LHCN-M2 (cell line): ENCODE measurements around the gene CDH13. TPM values are rescaled to one million over a fixed set of nuclear protein-coding genes. Genes with fewer than 3 reads are reported as not detected.

Source experiments
- DNase-seq: peaks from one replicate; pipeline ENCODE4 v3.0.0-alpha.2; 2012; ENCODE audit warnings: low read depth
- total RNA-seq: library from RNA; depleted of rRNA; stranded (reverse); fragments of >200 nt; gene quantifications from 2 replicates; pipeline ENCODE4 v1.2.3, GENCODE V29; 2014

The CDH13 gene
- total RNA-seq, 1 experiment from 2014 or later: 140 TPM

DNA sequence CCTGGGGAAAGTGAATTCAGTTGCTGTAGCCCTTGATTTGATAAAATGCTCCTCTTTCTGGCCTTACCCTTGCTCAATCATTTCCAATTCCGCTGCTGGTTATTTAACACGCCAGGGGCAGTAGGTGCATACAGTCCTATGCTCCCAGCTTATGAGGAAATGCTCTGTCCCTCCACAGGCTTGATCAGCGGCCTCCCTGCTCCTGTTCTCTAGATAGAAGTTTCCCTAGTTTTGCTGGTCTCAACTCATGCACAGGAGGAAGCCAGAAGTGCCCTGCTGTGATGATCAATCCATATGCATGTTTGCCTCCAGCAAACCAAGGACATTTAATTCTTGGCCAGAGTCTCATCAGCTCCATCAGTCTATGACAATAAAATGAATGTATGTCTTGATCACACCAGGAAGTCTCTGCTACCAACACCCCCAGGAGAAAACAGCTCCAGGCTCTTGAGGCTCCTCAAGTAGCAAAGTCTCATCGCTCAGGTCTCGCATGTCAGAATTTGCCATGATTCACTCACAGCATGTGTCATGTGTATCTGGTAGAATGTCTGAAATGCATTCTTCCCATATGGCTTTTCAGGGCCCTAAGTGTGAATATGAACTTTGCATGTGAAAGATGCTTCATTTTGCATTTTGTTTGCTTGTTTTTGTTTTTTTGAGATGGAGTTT, 208.9 kb downstream of the CDH13 start:
- DNase-seq: no peak

DNA sequence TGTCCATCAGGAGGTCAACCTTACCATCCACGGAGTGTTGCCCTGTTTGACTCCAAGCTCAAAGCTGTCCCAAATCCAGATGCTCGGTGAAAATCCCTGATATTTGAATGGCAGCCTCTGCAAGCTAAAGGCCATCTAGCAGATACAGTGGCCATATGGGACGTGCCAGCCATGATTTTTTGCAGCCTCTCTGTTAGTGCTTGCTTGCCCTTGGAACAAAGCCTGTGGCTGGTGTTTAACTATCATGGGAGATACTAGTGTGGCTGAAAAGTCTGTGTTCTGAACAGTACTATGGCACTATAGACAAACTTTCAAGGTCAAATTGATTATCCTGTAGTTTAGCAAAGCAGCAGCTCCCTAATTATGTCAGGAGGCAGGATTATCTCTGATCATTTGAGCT, 214.3 kb downstream of the CDH13 start:
- no peak for DNase-seq

DNA sequence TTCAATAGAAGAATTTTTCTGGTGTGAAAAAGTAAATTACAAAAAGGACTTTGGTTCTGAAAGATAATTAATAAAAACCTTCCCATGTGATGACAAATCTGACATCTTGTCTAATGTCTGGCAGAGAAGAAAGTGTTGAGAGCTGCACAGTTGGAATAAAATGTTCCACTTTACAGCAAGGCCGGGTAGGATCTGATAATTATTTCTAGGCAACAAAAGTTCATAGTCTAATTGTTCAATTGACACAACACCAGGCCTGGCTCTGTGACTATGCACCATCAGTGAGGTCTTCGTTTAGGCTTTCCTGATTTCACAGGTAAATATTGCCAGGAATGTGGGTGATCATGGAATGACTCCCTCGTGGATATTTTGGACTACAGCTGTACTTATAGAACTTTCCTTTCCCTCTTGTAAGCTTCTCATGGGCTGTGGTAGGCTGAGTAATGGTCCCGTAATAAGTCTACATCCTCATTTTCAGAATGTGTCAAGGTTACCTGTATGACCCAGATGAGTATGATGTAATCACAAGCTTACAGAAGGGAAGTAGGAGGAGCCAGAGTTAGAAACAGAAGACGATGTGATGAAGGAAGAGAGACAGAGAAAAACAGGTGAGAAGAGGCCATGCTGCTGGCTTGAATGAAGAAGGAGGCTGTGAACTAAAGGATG, 217.0 kb downstream of the CDH13 start:
- DNase-seq: no peak

DNA sequence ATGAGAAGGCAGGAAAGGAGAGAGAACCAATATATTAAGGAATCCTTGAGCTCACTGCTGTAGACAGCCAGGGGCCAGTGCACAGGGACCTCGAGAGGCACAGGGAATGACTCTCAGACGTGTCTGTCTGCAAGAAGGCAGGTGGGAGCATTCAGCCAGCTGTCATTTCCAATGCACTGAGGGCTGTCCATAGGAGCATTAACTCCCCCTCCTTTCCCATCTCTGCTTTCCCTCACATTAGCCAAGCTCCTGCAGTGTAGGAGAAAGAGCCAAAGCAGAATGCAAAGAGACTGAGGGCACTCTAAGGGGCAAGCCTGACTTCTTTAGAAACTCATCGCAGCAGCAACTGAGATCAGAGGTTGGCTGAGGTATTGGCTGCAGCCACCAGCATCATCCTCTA, 218.3 kb downstream of the CDH13 start:
- no peak for DNase-seq

DNA sequence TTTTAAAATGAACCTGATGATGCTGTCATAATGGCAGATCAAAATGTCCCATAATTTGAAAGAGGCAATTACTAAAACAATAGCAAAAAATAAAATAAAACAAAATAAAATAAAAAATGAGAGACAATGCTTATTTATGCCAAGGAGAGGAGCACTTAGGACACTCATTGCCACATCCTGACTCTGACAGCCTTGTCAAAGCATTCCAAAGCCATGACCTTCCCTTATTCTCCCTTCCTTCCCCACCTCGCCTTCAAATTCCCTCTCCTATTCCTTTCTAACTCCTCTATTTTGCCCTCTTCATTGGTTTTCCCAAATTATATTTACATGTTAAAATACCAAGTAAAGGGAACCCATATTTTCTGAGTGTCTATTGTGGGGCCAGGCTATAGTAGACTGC, 220.0 kb downstream of the CDH13 start:
- DNase-seq: peak; percentile 19

DNA sequence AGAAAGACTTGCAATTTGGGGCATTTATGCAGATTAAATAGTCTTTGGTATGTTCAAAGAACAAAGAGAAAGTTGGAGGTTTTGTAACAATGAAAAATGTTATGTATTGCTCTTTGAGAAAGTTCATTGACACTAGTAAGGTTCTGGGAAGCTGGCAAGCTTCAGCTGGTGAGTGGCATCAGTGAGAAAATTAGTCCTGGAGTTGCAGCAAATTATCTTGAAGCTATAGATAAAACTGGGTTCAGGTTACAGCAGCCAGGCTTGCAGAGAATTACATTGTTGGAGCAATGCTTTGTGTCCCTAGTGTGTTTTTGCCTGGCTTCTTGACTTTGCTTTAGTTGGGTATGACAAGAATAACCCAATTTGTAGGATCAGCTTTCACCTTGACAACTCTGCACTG, 221.2 kb downstream of the CDH13 start:
- no peak for DNase-seq

DNA sequence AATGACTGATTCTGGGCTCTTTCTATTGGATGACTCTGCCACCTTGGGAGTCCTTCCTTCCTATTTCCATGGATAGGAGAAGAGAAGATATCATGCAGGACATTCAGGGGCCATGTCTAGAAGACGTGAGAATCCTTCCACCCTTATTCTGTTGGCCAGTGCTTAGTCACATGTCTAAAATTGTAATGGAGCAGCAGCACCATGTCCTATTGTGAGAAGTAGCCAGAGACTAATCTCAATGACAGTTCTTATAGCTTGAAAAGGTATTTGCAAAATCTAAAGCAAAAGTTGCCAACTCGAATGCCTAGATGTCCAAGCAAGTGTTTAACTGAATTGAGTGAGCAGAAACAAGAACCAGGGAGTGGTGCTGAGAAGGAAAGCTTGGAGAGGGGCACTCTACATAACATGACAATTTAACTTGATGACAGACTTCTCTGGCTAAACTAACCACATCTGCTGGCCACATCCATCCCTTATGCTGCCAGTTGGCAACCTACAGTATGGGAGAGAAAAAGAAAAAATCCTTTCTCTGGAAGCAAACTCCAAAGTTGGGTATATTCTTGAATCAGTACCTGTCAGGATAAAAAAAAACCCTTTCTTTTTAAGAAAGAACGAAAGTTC, 225.7 kb downstream of the CDH13 start:
- no peak for DNase-seq

DNA sequence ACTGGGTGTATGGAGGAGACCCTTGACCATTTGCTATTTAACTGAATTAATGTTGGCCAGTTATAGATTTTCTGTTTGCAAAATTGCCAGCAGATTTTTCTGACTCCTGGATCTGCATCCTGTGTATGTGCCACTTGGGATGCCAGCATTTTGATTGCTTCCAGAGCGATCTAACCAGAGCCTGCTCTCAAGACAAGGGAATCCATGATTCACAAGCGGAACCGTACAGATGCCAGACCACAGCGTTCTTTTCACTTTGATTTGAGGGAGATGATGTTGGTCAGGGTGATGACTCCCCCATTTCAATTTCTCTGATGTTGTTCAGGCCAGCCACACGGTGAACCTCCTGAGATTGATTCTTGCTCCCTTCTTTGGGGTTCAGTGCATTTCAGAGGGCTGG, 228.7 kb downstream of the CDH13 start:
- DNase-seq: no peak

DNA sequence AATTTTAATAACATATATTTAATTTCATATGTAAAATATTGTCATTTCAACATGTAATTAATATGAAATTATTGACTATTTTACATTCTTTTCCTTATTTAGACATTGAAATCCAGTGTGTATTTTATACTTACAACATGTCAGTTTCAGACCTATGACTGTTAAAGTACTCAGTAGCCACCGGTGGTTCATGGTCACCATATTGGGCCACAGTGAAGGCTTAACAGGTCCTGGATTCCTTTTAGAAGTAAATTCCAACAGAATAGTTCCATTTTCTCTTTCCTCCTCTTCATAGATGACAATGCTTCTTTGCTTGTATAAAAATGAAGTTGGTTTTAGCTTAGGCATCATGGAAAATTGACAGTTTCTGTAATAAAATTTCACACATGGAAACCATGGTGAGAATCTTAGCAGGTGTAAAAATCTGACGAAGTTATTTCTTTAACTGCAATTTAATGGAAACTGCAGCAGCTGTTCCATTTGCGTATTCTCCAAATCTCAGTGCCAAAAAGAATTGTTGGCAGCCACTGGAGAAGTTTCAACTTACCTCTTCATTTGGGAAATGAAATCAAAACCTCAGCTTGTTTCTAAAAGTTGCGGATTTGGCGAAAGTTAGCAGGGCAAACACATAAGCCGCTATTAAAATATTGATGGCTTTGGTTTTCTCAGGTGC, 231.1 kb downstream of the CDH13 start:
- no peak for DNase-seq

DNA sequence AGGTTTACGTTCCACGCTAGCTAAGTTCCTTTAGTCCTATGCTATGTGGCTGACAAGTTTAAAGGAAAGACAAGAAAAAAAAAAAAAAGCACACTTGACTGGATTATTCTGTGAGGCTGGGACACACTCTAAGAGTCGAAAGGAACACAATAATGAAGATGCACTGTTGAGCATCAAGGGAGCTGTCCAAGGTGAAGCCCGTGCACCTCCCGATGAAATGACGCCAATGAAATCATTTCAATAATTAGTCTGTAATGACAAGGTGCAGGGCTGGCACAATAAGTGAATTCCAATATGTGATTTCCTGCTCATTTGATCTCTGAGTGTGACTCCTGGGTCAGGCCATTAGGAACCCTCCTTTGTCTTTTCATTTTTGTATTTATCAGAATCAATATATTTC, 232.9 kb downstream of the CDH13 start:
- no peak for DNase-seq

DNA sequence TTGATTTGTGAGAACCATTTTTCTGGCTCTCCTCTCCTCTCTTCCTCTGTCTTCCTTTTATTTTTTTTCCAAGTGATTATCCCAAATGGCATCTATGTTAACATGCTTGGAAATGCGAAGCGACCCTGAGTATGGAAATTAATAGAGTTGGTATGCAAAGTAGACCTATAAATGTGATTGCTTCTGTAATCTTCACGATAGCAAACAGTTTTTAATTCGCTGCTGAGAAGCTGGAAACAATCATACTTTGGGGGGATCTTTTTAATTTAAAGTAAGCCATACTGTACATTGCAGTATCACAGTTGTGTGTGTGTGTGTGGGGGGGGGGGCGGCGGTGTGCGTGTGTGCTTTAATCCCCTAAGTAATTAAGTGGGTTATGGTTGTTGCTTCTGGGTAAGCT, 233.3 kb downstream of the CDH13 start:
- DNase-seq: no peak

DNA sequence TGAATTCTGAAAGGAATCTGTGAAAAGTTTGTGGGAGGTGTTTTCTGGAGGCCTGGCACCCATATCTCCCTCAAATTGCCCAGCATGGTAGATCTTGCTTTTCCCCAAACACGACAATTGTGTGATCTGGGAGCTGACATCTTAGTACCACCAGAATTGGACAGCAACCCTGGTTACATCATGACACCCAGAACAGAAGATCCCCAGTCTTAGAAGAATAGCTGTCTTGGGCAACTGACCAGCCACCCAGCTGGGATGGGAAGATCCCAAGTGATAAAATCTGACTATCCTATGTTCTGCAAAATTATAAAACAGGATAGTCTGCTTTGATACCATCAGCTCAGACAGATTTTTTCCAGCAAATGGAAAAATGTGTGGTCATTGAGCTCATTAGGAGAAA, 235.3 kb downstream of the CDH13 start:
- no peak for DNase-seq

DNA sequence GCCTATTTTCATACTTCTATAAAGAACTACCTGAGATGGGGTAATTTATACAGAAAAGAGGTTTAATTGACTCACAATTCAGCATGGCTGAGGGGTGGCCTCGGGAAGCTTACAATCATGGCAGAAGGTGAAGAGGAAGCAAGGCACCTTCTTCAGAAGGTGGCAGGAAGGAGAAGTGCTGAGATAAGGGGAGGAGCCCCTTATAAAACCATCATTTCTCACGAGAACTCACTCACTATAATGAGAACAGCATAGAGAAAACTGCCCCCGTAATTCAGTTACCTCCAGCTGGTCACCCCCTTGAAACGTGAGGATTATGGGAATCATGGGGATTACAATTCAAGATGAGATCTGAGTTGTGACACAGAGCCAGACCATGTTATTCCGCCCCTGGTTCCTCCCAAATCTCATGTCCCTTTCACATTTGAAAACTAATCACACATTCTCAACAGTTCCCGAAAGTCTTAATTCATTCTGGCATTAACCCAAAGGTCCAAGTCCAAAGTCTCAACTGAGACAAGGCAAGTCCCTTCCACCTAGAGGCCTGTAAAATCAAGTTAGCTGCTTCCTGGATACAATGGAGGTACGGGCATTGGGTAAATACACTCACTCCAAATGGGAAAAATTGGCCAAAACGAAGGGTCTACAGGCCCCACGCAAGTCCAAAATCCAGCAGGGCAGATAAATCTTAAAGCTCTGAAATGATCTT, 237.7 kb downstream of the CDH13 start:
- DNase-seq: no peak

DNA sequence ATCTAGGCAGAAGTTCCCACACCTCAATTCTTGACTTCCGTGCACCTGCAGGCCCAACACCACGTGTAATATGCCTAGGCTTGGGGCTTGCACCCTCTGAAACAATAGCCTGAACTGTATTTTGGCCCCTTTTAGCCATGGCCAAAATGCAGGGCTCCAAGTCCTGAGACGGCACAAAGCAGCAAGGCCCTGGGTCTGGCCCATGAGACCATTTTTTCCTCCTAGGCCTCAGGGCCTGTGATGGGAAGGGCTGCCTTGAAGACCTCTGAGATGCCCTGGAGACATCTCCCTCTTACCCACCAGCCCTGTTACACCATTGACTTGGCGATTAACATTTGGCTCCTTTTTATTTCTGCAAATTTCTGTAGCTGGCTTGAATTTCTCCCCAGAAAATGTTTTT, 238.6 kb downstream of the CDH13 start:
- no peak for DNase-seq

DNA sequence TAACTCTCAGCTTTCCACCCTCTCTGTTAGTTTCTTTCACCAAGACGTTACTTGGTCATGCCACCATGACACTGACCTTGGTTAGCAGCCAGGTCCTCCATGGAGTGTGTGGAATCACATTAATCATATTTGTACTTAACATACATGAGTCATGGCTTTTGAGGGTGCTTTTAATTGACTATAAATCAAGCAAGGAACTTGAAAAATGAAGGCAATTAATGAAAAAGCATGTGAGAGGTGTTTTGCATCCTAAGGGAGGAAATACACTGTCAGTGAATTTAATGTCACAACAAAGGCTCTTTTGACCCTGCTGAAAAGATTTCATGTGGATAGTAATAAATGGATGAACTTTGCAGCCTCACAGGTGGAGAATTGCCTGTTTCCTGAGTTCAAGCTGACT, 240.7 kb downstream of the CDH13 start:
- peak; percentile 20 for DNase-seq

DNA sequence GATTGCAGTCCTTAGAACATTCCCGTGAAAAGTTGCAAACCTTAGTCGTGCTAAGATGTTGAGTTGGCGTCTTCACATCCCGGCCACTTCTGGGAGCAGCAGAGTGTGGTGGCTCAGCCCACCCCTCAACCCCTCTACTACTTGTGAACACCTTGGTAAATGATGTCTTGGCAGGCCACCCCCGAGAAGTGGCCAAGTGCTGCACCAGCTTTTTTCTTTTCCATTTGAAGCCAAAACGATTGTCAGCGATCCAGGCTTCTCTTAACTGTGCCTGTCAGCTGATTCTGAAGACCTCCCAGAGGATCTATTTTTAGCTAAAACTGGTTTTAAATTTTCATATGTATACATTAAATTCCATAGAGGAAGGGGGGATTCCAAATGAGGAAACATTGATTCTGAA, 247.5 kb downstream of the CDH13 start:
- DNase-seq: no peak

DNA sequence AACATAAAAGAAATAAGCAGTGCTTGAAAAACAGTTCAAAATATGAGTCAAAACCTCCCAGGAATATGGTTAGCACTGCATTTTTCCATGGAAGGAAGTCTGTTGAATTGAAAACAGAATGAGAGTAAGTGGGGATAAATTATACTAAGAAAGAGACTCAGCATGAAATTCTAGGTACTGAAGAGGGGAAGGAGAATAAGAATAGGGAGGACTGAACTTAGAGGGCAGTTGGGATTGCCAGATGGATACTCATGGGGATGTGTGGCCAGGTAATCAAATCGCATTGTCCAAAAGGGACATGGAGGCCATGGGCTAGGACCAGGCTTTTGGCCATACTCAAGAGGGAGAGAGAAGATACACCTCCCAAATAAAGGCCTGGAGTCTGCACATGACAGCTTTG, 247.9 kb downstream of the CDH13 start:
- no peak for DNase-seq

DNA sequence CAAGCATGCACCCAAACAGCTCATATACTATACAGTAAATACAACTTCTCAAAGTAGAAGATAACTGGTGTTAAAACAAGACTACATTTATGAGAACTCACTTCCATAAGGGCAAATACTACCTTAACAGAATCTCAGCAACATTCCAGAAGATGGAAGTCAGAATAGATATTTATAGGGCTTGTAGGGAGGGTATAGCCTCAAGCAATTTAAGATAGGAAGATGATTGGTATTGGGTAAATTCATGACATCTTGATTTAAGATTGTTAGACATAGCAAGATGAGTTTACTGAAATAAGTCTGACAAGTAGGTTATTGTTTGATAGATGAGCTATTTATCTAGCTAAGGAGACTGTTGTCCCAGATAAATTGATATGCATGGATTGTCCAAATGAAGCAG, 250.2 kb downstream of the CDH13 start:
- DNase-seq: no peak

DNA sequence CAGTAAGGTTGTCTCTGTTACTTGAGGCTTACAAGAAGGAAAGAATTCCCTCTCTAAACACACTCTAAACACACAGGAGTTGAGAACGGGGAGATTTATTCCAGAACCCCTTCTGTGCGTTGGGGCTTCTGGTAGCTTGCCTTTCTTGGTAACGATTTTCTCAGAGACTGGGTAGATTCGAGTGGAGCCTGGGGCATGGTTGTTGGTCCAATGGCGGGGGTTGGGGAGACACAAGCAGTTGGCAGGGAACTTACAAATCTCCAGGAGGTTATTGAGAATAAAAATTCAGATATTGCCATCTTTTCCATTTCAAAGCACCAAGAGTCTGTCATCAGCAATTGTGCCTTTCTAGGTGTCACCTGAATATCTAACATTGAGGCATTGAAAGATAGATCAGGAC, 251.7 kb downstream of the CDH13 start:
- no peak for DNase-seq

DNA sequence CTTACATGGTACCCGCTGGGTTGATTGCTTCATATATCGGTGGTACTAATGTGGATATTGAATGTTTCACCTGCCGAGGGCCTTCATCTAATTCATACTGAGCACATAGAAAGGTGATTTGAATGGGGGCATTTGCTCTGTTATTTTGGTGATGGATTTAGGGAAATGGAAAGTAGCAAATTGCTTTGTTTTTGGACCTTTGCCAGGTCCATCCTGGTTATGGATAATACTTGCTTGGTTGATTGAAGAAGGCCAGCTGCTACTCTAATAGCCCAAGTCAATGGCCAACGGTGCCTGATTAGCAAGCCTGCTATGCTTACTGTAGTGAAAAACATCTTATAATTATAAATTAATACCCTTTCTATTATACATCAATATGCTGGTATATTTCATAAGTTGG, 253.6 kb downstream of the CDH13 start:
- DNase-seq: peak; percentile 18

DNA sequence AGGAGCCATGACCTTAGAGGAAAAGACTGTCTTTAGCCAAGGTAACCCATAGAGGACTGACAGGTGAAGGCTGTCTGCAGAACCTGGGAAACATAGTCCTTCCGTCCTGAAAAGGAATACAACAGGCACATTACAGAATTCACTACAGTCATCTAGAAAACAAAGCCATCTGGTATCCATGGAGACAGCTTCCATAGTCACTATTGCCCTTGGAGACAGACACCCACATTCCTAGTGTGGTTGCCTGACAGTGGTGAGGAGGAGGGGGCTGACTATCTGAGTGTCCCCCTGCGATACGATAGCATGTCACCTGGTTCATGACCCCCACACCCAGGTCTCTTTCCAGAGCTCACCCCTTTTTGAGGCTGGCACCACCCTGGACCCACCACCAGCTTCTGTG, 254.7 kb downstream of the CDH13 start:
- DNase-seq: peak; percentile 13

DNA sequence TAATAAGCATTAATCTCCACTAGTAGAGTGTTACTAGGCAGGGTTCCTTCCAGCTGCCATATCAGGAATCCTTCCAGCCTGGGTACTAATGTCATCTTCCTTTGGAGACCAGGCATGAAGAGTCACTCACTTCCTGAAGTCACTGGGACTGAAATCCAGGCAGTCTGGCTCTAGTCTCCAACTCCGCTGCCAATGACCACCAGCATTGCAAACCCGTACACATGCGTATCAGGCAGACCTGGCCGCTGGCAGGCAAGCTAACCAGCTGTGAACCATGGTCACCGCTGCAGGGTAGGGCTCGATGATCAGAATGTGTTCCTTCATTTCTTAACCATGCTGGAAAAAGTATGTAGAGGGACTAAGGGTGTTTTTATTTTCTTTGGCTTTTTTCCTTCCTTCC, 255.5 kb downstream of the CDH13 start:
- no peak for DNase-seq
